ENCODE measurements around the gene SSTR3.

GRCh38 chr22:37192204-37192603 is 20.1 kb downstream of the SSTR3 start:
- TF ChIP-seq EP300 (IDR thresholded peaks at IDR 0.05) (no peak), POLR2A (IDR thresholded peaks at IDR 0.05) (no peak)

Measured in ovary (tissue), 1 donor.